OCI-LY1 (cell line): Measurements from ENCODE around the gene CD163.

Experiments
- H2AFZ ChIP-seq: fragments of 200-600 bp; sonication (generic), shearing (Covaris generic); 2 replicates; pipeline ENCODE4 v1.6.0; 2014; ENCODE audit warnings: antibody characterized with exemption, mild to moderate bottlenecking, low read length
- H3F3A ChIP-seq: fragments of 200-600 bp; sonication (generic), shearing (Covaris generic); 2 replicates; pipeline ENCODE4 v1.6.0; 2014; ENCODE audit warnings: mild to moderate bottlenecking, antibody characterized with exemption, low read length, moderate library complexity; ENCODE audit not compliant: insufficient read depth
- H3K27ac ChIP-seq: fragments of 200-600 bp; sonication (generic); 2 replicates; pipeline ENCODE4 v1.5.1; 2014; ENCODE audit warnings: low read length, mixed run types, mild to moderate bottlenecking, low read depth; ENCODE audit not compliant: poor library complexity, severe bottlenecking
- H3K27me3 ChIP-seq: fragments of 200-600 bp; sonication (generic); 2 replicates; pipeline ENCODE4 v1.6.0; 2014; ENCODE audit warnings: antibody characterized with exemption, mild to moderate bottlenecking, low read length, moderate library complexity; ENCODE audit not compliant: insufficient read depth
- H3K36me3 ChIP-seq: fragments of 200-600 bp; sonication (generic); 2 replicates; pipeline ENCODE4 v1.6.1; 2014; ENCODE audit warnings: mild to moderate bottlenecking, antibody characterized with exemption, low read length, moderate library complexity, mixed read lengths; ENCODE audit not compliant: insufficient read depth
- H3K4me1 ChIP-seq: fragments of 200-600 bp; sonication (generic); 2 replicates; pipeline ENCODE4 v1.5.1; 2014; ENCODE audit warnings: mild to moderate bottlenecking, low read length, moderate library complexity; ENCODE audit not compliant: insufficient read depth, severe bottlenecking
- H3K4me2 ChIP-seq: fragments of 200-600 bp; sonication (generic), shearing (Covaris generic); 2 replicates; pipeline ENCODE4 v1.6.1; 2014; ENCODE audit warnings: low read length
- H3K4me3 ChIP-seq: fragments of 200-600 bp; sonication (generic); 2 replicates; pipeline ENCODE4 v1.5.1; 2014; ENCODE audit warnings: low read length, low read depth, mild to moderate bottlenecking, mixed read lengths; ENCODE audit not compliant: poor library complexity, severe bottlenecking
- H3K79me2 ChIP-seq: fragments of 200-600 bp; shearing (Covaris generic); 2 replicates; pipeline ENCODE4 v1.6.1; 2016; ENCODE audit warnings: mixed run types, low read length, mixed read lengths; ENCODE audit not compliant: insufficient read depth
- H3K9ac ChIP-seq: fragments of 200-600 bp; sonication (generic), shearing (Covaris generic); 2 replicates; pipeline ENCODE4 v1.6.1; 2014; ENCODE audit warnings: mild to moderate bottlenecking, low read length, mixed read lengths
- H3K9me2 ChIP-seq: fragments of 200-600 bp; sonication (generic), shearing (Covaris generic); 2 replicates; pipeline ENCODE4 v1.6.1; 2014; ENCODE audit warnings: low read depth, mild to moderate bottlenecking, low read length, mixed read lengths
- H3K9me3 ChIP-seq: fragments of 200-600 bp; shearing (Covaris generic); 2 replicates; pipeline ENCODE4 v1.6.1; 2014; ENCODE audit warnings: low read length, mixed read lengths
- H4K20me1 ChIP-seq: fragments of 200-600 bp; sonication (generic), shearing (Covaris generic); 2 replicates; pipeline ENCODE4 v1.6.0; 2016; ENCODE audit warnings: mild to moderate bottlenecking, low read length; ENCODE audit not compliant: insufficient read depth
- EZH2 ChIP-seq: fragments of 200-600 bp; sonication (generic), shearing (Covaris generic); IDR thresholded peaks from 2 replicates; pipeline ENCODE4 v1.8.0; 2017; ENCODE audit warnings: borderline replicate concordance, mixed run types, mild to moderate bottlenecking, antibody characterized with exemption, low read length, moderate library complexity, mixed read lengths
- TF ChIP-seq, protein P1 (sequence below): fragments of 200-600 bp; sonication (generic), shearing (Covaris generic); IDR thresholded peaks from 2 replicates; pipeline ENCODE4 v1.5.1; 2017; ENCODE audit warnings: mild to moderate bottlenecking, antibody characterized with exemption, low read length, moderate library complexity, mixed read lengths

CD163 gene

DNA sequence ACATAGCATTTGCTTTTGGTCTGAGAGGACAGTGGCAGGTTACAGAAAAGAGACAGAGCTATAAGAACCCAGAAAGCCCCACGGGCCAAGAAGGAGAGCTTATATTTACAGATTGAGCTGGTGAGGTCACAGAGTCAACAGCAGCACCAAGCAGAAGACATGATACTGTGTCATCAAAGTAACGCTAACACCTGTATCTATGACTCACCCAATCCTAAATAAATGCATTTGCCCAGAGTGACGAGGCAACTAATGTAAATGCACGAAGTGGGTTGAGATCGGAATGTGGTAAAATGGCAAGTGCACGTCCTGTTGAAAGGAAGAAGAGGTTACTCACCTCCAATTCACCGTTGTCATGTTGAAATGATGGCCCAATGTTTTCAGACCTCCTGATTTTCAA lies 52.9 kb downstream of the CD163 start:
- H3K9ac ChIP-seq = no peak overlapping the region
- H3K36me3 ChIP-seq = no peaks in the 10 kb centered on the region
- no peaks in the 10 kb centered on the region for H3K4me1 ChIP-seq
- TF ChIP-seq, protein P1, sequence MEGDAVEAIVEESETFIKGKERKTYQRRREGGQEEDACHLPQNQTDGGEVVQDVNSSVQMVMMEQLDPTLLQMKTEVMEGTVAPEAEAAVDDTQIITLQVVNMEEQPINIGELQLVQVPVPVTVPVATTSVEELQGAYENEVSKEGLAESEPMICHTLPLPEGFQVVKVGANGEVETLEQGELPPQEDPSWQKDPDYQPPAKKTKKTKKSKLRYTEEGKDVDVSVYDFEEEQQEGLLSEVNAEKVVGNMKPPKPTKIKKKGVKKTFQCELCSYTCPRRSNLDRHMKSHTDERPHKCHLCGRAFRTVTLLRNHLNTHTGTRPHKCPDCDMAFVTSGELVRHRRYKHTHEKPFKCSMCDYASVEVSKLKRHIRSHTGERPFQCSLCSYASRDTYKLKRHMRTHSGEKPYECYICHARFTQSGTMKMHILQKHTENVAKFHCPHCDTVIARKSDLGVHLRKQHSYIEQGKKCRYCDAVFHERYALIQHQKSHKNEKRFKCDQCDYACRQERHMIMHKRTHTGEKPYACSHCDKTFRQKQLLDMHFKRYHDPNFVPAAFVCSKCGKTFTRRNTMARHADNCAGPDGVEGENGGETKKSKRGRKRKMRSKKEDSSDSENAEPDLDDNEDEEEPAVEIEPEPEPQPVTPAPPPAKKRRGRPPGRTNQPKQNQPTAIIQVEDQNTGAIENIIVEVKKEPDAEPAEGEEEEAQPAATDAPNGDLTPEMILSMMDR = no peak
- TF ChIP-seq EZH2 = no peak
- H4K20me1 ChIP-seq = no peaks in the 10 kb centered on the region
- H3F3A ChIP-seq = no peaks in the 10 kb centered on the region
- no peaks in the 10 kb centered on the region for H3K79me2 ChIP-seq
- no peak overlapping the region for H2AFZ ChIP-seq
- H3K27ac ChIP-seq = no peak overlapping the region
- no peak overlapping the region for H3K4me2 ChIP-seq
- H3K9me3 ChIP-seq = no peaks in the 10 kb centered on the region
- no peaks in the 10 kb centered on the region for H3K27me3 ChIP-seq
- no peaks in the 10 kb centered on the region for H3K9me2 ChIP-seq
- no peak overlapping the region for H3K4me3 ChIP-seq

DNA sequence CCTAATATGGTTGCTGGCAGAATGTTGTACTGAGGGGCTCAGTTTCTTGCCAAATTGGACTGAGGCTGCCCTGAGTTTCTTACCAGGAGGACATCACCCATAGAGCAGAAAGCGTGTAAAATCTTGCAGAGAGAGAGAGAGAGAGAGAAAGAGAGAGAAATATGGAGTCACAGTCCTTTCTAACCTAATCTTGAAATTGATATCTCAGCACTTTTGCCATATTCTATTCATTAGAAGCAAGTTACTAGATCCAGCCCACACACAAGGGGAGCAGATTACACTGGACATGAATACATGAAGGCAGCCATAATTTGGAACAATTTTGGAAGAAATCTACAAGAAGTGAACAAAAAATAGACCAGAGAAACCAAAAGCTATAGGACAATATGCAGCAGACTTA lies 55.5 kb downstream of the CD163 start:
- H3K9me2 ChIP-seq = no peaks in the 10 kb centered on the region
- no peak overlapping the region for H3K4me2 ChIP-seq
- no peaks in the 10 kb centered on the region for H3K27me3 ChIP-seq
- TF ChIP-seq, protein P1 = no peak
- no peak for TF ChIP-seq EZH2
- H4K20me1 ChIP-seq = no peaks in the 10 kb centered on the region
- H3F3A ChIP-seq = no peaks in the 10 kb centered on the region
- H3K4me1 ChIP-seq = no peaks in the 10 kb centered on the region
- no peak overlapping the region for H3K9ac ChIP-seq
- H3K9me3 ChIP-seq = no peaks in the 10 kb centered on the region
- no peak overlapping the region for H3K4me3 ChIP-seq
- no peak overlapping the region for H3K27ac ChIP-seq
- H3K79me2 ChIP-seq = no peaks in the 10 kb centered on the region
- no peaks in the 10 kb centered on the region for H3K36me3 ChIP-seq
- no peak overlapping the region for H2AFZ ChIP-seq

DNA sequence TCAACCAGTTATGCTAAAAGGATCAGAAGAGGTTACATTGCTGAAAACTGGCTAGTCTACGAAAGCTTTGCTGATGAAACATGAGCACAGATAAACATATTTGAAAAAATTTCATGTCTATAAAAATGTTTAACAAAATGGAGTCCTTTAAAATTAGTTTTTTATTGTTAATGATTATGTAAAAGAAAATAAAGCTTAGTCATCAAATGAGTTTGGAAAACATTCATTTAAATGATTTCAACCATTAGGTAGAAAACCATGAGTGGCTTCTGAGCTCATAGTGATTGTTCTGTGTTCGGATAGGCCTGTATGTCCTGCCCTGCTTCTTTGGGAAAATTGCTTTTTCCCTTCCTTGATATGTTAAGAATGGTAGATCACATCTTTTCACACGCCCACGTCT lies 59.0 kb downstream of the CD163 start:
- no peaks in the 10 kb centered on the region for H3K27me3 ChIP-seq
- H2AFZ ChIP-seq = no peak overlapping the region
- no peak overlapping the region for H3K27ac ChIP-seq
- no peaks in the 10 kb centered on the region for H3K9me2 ChIP-seq
- no peaks in the 10 kb centered on the region for H3K79me2 ChIP-seq
- TF ChIP-seq EZH2 = no peak
- TF ChIP-seq, protein P1 = no peak
- H3K9me3 ChIP-seq = no peaks in the 10 kb centered on the region
- H3K4me3 ChIP-seq = no peak overlapping the region
- no peak overlapping the region for H3K9ac ChIP-seq
- H3K36me3 ChIP-seq = no peaks in the 10 kb centered on the region
- H3F3A ChIP-seq = no peaks in the 10 kb centered on the region
- H4K20me1 ChIP-seq = no peaks in the 10 kb centered on the region
- no peak overlapping the region for H3K4me2 ChIP-seq
- H3K4me1 ChIP-seq = no peaks in the 10 kb centered on the region
